HepG2 (cell line): ENCODE results near the gene GDNF. TPM values are rescaled to one million over a fixed set of nuclear protein-coding genes. Genes with fewer than 3 reads are reported as not detected.

ENCODE experiments used
- DPF2 ChIP-seq: sonication (generic); formaldehyde crosslinking; IDR thresholded peaks from 2 replicates; pipeline ENCODE4 v1.4.0; 2020; ENCODE audit warnings: mild to moderate bottlenecking, low read depth, missing genetic modification reagents, borderline replicate concordance
- EZH2 ChIP-seq: conservative IDR thresholded peaks from 2 replicates; pipeline ENCODE4 v1.6.1; 2012; ENCODE audit warnings: mild to moderate bottlenecking, low read depth, low read length, moderate library complexity
- GMEB2 ChIP-seq: IDR thresholded peaks from 2 replicates; pipeline ENCODE4 v1.6.1; 2016; ENCODE audit warnings: missing biosample characterization, missing genetic modification reagents, low read depth
- HNF4A ChIP-seq: sonication (generic); formaldehyde crosslinking; IDR thresholded peaks from 2 replicates; pipeline ENCODE4 v1.4.0; 2020; ENCODE audit warnings: missing genetic modification reagents
- KDM2A ChIP-seq: sonication (generic); formaldehyde crosslinking; IDR thresholded peaks from 2 replicates; pipeline ENCODE4 v1.4.0; 2020; ENCODE audit warnings: low read depth, missing genetic modification reagents, borderline replicate concordance
- KMT2A ChIP-seq: sonication (generic); formaldehyde crosslinking; IDR thresholded peaks from 2 replicates; pipeline ENCODE4 v1.4.0; 2020; ENCODE audit warnings: missing genetic modification reagents
- MXD3 ChIP-seq: IDR thresholded peaks from 2 replicates; pipeline ENCODE4 v1.6.1; 2016; ENCODE audit warnings: mild to moderate bottlenecking, missing biosample characterization, missing genetic modification reagents
- NCOA2 ChIP-seq: sonication (generic); formaldehyde crosslinking; IDR thresholded peaks from 2 replicates; pipeline ENCODE4 v1.8.0; 2022; ENCODE audit warnings: inconsistent platforms
- NR0B2 ChIP-seq: sonication (generic); formaldehyde crosslinking; IDR thresholded peaks from 2 replicates; pipeline ENCODE4 v1.4.0; 2020; ENCODE audit warnings: mild to moderate bottlenecking, missing genetic modification reagents
- NRL ChIP-seq: sonication (generic); formaldehyde crosslinking; IDR thresholded peaks from 2 replicates; pipeline ENCODE4 v1.5.0; 2020; ENCODE audit warnings: missing genetic modification reagents, mild to moderate bottlenecking, moderate library complexity, borderline replicate concordance
- REPIN1 ChIP-seq: sonication (generic); formaldehyde crosslinking; IDR thresholded peaks from 2 replicates; pipeline ENCODE4 v1.8.0; 2022; ENCODE audit warnings: missing genetic modification reagents, low read depth, mild to moderate bottlenecking, borderline replicate concordance
- TERF1 ChIP-seq: sonication (generic); formaldehyde crosslinking; IDR thresholded peaks from 2 replicates; pipeline ENCODE4 v1.8.0; 2022; ENCODE audit warnings: mild to moderate bottlenecking, missing genetic modification reagents, moderate library complexity
- YY1 ChIP-seq: IDR thresholded peaks from 2 replicates; pipeline ENCODE4 v1.6.1; 2011; ENCODE audit warnings: low read length, low read depth, moderate library complexity, mild to moderate bottlenecking; ENCODE audit not compliant: insufficient read depth, insufficient replicate concordance
- ZFP90 ChIP-seq: sonication (generic); formaldehyde crosslinking; IDR thresholded peaks from 2 replicates; pipeline ENCODE4 v1.8.0; 2022; ENCODE audit warnings: missing genetic modification reagents, mild to moderate bottlenecking, inconsistent platforms, borderline replicate concordance
- ZFX ChIP-seq: sonication (generic); formaldehyde crosslinking; IDR thresholded peaks from 2 replicates; pipeline ENCODE4 v1.4.0; 2020; ENCODE audit warnings: mild to moderate bottlenecking, low read depth, missing genetic modification reagents, moderate library complexity
- ZNF883 ChIP-seq: sonication (generic); formaldehyde crosslinking; IDR thresholded peaks from 2 replicates; pipeline ENCODE4 v1.5.1; 2020; ENCODE audit warnings: mild to moderate bottlenecking, missing genetic modification reagents; ENCODE audit errors: not compliant biosample characterization
- ZSCAN12 ChIP-seq: sonication (generic); formaldehyde crosslinking; IDR thresholded peaks from 2 replicates; pipeline ENCODE4 v1.9.0; 2021; ENCODE audit warnings: mild to moderate bottlenecking, missing genetic modification reagents
- ZSCAN30 ChIP-seq: sonication (generic); formaldehyde crosslinking; IDR thresholded peaks from 2 replicates; pipeline ENCODE4 v1.5.0; 2020; ENCODE audit warnings: mild to moderate bottlenecking, missing genetic modification reagents
- polyA plus RNA-seq, 8 experiments: library from polyadenylated mRNA; depleted of rRNA in 3 of 8; stranded (reverse) in 7 of 8; unstranded in 1 of 8; fragments of >200 nt; fragmentation: Illumina TruSeq in 4 of 8; extraction: Trizol in 4 of 8; gene quantifications; 2 replicates each; pipeline versions ENCODE4 v1.2.1 to v1.2.3, GENCODE V29; 2011 to 2016; ENCODE audit warnings: low read depth in 4 of 8, missing spikeins in 1 of 8, mixed read lengths in 1 of 8; ENCODE audit not compliant: insufficient read depth in 1 of 8
- total RNA-seq, 5 experiments: library from RNA; depleted of rRNA; stranded (reverse); fragments of >200 nt; fragmentation: Illumina TruSeq; extraction: Trizol; gene quantifications; 2 replicates each; pipeline ENCODE4 v1.2.3, GENCODE V29; 2016; ENCODE audit warnings: low read depth in 1 of 5
- TF ChIP-seq, protein P1 (sequence below): sonication (generic); formaldehyde crosslinking; IDR thresholded peaks from 2 replicates; pipeline ENCODE4 v1.5.1; 2020; ENCODE audit warnings: mild to moderate bottlenecking, missing genetic modification reagents, moderate library complexity

Gene GDNF
- total and polyA plus RNA-seq, 2 of the 13 experiments (the other 11 are each of a cell fraction or from before 2014, with no cell fraction given) = 0.24 to 0.46 TPM

DNA sequence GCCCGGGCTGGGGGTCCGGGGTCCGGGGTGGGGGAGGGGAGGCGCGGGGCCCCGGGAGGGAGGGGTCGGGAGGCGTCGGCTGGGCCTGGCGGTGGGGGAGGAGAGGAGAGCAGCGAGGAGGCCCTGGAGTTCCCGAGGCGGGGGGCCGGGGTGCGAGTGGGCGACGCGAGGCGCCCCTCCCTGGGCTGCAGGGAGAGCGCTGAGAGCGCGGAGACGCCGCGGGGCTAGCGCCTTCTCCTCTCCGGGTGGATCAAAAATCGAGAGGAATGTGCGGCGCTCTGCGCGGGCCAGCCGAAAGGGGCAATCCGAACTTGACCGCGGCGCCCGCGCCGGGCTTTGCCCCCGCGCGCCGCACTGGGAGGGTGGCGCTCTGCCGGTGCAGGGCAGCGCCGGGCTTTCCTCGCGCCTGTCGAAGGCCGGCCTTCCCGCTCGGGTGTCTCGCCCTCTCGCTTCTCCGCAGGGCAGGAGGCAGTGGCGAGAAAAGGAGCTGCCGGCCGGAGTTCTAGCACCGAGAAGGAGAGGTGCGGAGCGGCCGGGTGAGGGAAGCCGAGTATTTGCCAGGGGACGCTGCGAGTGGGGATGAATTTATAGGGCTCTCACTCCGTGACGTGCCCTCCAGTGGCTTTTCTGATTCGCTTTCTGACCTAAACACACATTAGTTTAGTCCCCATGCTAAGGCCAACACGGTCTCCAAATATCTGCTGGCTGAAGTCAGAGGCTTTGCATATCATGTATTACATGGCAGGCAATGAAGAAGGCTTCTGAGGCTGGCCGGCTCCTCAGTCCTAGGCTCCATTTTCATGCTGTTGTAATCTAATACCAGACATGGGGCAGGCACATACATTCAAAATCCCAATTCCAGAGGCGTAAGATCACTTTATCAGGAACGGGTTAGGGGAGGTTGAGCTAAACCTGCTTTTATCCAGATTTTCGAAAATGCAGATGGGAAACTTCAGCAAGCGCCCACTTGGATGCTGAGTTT is 503 bp upstream of the GDNF start (continued):
- TF ChIP-seq TERF1 = no peak
- TF ChIP-seq DPF2 (CRISPR knock-in tag) = no peak
- TF ChIP-seq YY1 = no peak
- TF ChIP-seq EZH2 = peak; percentile 89
- TF ChIP-seq NCOA2 (CRISPR knock-in tag) = no peak
- TF ChIP-seq NR0B2 (CRISPR knock-in tag) = 0 out of 2 replicates have a peak, but pooled peaks have one; percentile 54
- peak; percentile 6; the same call in 1 of the 2 replicates for TF ChIP-seq HNF4A (CRISPR knock-in tag)
- no peak for TF ChIP-seq GMEB2 (CRISPR knock-in tag)
- peak; percentile 54; the same call in 1 of the 2 replicates for TF ChIP-seq REPIN1
- no peak for TF ChIP-seq NRL
- no peak; the same call in 1 of the 2 replicates for TF ChIP-seq ZSCAN30 (CRISPR knock-in tag)
- TF ChIP-seq, protein P1, sequence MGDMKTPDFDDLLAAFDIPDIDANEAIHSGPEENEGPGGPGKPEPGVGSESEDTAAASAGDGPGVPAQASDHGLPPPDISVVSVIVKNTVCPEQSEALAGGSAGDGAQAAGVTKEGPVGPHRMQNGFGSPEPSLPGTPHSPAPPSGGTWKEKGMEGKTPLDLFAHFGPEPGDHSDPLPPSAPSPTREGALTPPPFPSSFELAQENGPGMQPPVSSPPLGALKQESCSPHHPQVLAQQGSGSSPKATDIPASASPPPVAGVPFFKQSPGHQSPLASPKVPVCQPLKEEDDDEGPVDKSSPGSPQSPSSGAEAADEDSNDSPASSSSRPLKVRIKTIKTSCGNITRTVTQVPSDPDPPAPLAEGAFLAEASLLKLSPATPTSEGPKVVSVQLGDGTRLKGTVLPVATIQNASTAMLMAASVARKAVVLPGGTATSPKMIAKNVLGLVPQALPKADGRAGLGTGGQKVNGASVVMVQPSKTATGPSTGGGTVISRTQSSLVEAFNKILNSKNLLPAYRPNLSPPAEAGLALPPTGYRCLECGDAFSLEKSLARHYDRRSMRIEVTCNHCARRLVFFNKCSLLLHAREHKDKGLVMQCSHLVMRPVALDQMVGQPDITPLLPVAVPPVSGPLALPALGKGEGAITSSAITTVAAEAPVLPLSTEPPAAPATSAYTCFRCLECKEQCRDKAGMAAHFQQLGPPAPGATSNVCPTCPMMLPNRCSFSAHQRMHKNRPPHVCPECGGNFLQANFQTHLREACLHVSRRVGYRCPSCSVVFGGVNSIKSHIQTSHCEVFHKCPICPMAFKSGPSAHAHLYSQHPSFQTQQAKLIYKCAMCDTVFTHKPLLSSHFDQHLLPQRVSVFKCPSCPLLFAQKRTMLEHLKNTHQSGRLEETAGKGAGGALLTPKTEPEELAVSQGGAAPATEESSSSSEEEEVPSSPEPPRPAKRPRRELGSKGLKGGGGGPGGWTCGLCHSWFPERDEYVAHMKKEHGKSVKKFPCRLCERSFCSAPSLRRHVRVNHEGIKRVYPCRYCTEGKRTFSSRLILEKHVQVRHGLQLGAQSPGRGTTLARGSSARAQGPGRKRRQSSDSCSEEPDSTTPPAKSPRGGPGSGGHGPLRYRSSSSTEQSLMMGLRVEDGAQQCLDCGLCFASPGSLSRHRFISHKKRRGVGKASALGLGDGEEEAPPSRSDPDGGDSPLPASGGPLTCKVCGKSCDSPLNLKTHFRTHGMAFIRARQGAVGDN = peak; percentile 93
- peak; percentile 70; the same call in 1 of the 2 replicates for TF ChIP-seq ZSCAN12 (CRISPR knock-in tag)
- peak; percentile 44; the same call in 1 of the 2 replicates for TF ChIP-seq ZFX (CRISPR knock-in tag)
- TF ChIP-seq MXD3 (CRISPR knock-in tag) = peak; percentile 95
- peak; percentile 83 for TF ChIP-seq KDM2A (CRISPR knock-in tag)
- TF ChIP-seq ZNF883 (CRISPR knock-in tag) = peak; percentile 72
- TF ChIP-seq KMT2A (CRISPR knock-in tag) = peak; percentile 36; the same call in 1 of the 2 replicates
- TF ChIP-seq ZFP90 (CRISPR knock-in tag) = 0 out of 2 replicates have a peak, but pooled peaks have one; percentile 29
